HepG2 (cell line): ENCODE results near the gene ANKRD60. TPM values are rescaled to one million over a fixed set of nuclear protein-coding genes. Genes with fewer than 3 reads are reported as not detected.

Experiments
- ARID5B ChIP-seq: IDR thresholded peaks from 2 replicates; pipeline ENCODE4 v1.4.0; 2020; ENCODE audit warnings: mild to moderate bottlenecking, missing genetic modification reagents
- GATAD1 ChIP-seq: IDR thresholded peaks from 2 replicates; pipeline ENCODE4 v1.6.1; 2016; ENCODE audit warnings: missing genetic modification reagents, missing compliant biosample characterization
- HES4 ChIP-seq: sonication (generic); formaldehyde crosslinking; IDR thresholded peaks from 2 replicates; pipeline ENCODE4 v1.9.0; 2021; ENCODE audit warnings: mild to moderate bottlenecking, missing genetic modification reagents, borderline replicate concordance
- HNRNPLL ChIP-seq: fragments of 200-400 bp; formaldehyde crosslinking; IDR thresholded peaks from 2 replicates; pipeline ENCODE4 v1.6.1; 2017; ENCODE audit warnings: mild to moderate bottlenecking, low read depth, low read length; ENCODE audit not compliant: poor library complexity, severe bottlenecking
- MAFG ChIP-seq: sonication (generic); formaldehyde crosslinking; IDR thresholded peaks from 2 replicates; pipeline ENCODE4 v1.5.1; 2020; ENCODE audit warnings: mild to moderate bottlenecking, missing genetic modification reagents
- NR2C2 ChIP-seq: sonication (generic); formaldehyde crosslinking; IDR thresholded peaks from 2 replicates; pipeline ENCODE4 v1.4.0; 2020; ENCODE audit warnings: missing genetic modification reagents, mild to moderate bottlenecking, moderate library complexity, borderline replicate concordance
- POLR2A ChIP-seq, 2 experiments: IDR thresholded peaks; 2 replicates each; pipeline ENCODE4 v1.6.1; 2011; ENCODE audit warnings: low read depth in 2 of 2, low read length in 2 of 2, mild to moderate bottlenecking in 1 of 2, moderate library complexity in 1 of 2; ENCODE audit not compliant: insufficient read depth in 1 of 2
- TAF1 ChIP-seq: sonication (generic); formaldehyde crosslinking; IDR thresholded peaks from 2 replicates; pipeline ENCODE4 v1.4.0; 2020; ENCODE audit warnings: missing genetic modification reagents
- THAP7 ChIP-seq: sonication (generic); formaldehyde crosslinking; IDR thresholded peaks from 2 replicates; pipeline ENCODE4 v1.8.1; 2023; ENCODE audit warnings: mild to moderate bottlenecking, missing genetic modification reagents
- WIZ ChIP-seq: sonication (generic); formaldehyde crosslinking; IDR thresholded peaks from 2 replicates; pipeline ENCODE4 v1.5.1; 2020; ENCODE audit warnings: mild to moderate bottlenecking, missing genetic modification reagents
- ZKSCAN8 ChIP-seq: IDR thresholded peaks from 2 replicates; pipeline ENCODE4 v1.6.1; 2016; ENCODE audit warnings: borderline replicate concordance, missing genetic modification reagents, missing compliant biosample characterization
- ZNF20 ChIP-seq: sonication (generic); formaldehyde crosslinking; IDR thresholded peaks from 2 replicates; pipeline ENCODE4 v1.4.0; 2020; ENCODE audit warnings: mild to moderate bottlenecking, moderate library complexity, missing genetic modification reagents
- ZNF232 ChIP-seq: sonication (generic); formaldehyde crosslinking; IDR thresholded peaks from 2 replicates; pipeline ENCODE4 v1.4.0; 2020; ENCODE audit warnings: missing genetic modification reagents, borderline replicate concordance
- ZNF343 ChIP-seq: sonication (generic); formaldehyde crosslinking; IDR thresholded peaks from 2 replicates; pipeline ENCODE4 v1.4.0; 2020; ENCODE audit warnings: mild to moderate bottlenecking, missing genetic modification reagents
- ZNF451 ChIP-seq: sonication (generic); formaldehyde crosslinking; IDR thresholded peaks from 2 replicates; pipeline ENCODE4 v1.5.0; 2020; ENCODE audit warnings: mild to moderate bottlenecking, missing genetic modification reagents
- ZNF639 ChIP-seq: conservative IDR thresholded peaks from 2 replicates; pipeline ENCODE4 v1.6.1; 2018; ENCODE audit warnings: missing genetic modification reagents
- ZNF777 ChIP-seq: sonication (generic); formaldehyde crosslinking; IDR thresholded peaks from 2 replicates; pipeline ENCODE4 v1.4.0; 2020; ENCODE audit warnings: missing genetic modification reagents
- polyA plus RNA-seq, 8 experiments: library from polyadenylated mRNA; depleted of rRNA in 3 of 8; stranded (reverse) in 7 of 8; unstranded in 1 of 8; fragments of >200 nt; fragmentation: Illumina TruSeq in 4 of 8; extraction: Trizol in 4 of 8; gene quantifications; 2 replicates each; pipeline versions ENCODE4 v1.2.1 to v1.2.3, GENCODE V29; 2011 to 2016; ENCODE audit warnings: low read depth in 4 of 8, missing spikeins in 1 of 8, mixed read lengths in 1 of 8; ENCODE audit not compliant: insufficient read depth in 1 of 8
- total RNA-seq, 5 experiments: library from RNA; depleted of rRNA; stranded (reverse); fragments of >200 nt; fragmentation: Illumina TruSeq; extraction: Trizol; gene quantifications; 2 replicates each; pipeline ENCODE4 v1.2.3, GENCODE V29; 2016; ENCODE audit warnings: low read depth in 1 of 5
- TF ChIP-seq, protein P1 (sequence below): sonication (generic); formaldehyde crosslinking; IDR thresholded peaks from 2 replicates; pipeline ENCODE4 v1.5.0; 2020; ENCODE audit warnings: missing genetic modification reagents
- TF ChIP-seq, protein P2 (sequence below): fragments of 450-650 bp; IDR thresholded peaks from 2 replicates; pipeline ENCODE4 v1.6.1; 2016
- TF ChIP-seq, protein P3 (sequence below): sonication (generic); formaldehyde crosslinking; conservative IDR thresholded peaks from 2 replicates; pipeline ENCODE4 v1.4.0; 2020; ENCODE audit warnings: missing genetic modification reagents

Gene ANKRD60
- total and polyA plus RNA-seq, 2 of the 13 experiments (the other 11 are each of a cell fraction or from before 2014, with no cell fraction given), result not detected

- TF ChIP-seq, protein P1, sequence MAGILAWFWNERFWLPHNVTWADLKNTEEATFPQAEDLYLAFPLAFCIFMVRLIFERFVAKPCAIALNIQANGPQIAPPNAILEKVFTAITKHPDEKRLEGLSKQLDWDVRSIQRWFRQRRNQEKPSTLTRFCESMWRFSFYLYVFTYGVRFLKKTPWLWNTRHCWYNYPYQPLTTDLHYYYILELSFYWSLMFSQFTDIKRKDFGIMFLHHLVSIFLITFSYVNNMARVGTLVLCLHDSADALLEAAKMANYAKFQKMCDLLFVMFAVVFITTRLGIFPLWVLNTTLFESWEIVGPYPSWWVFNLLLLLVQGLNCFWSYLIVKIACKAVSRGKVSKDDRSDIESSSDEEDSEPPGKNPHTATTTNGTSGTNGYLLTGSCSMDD (CRISPR knock-in tag), result no peak
- peak; percentile 74; the same call in 1 of the 2 replicates for TF ChIP-seq ZNF451
- peak; percentile 39 for TF ChIP-seq HNRNPLL
- TF ChIP-seq ARID5B, result no peak
- no peak for TF ChIP-seq MAFG
- TF ChIP-seq GATAD1 (CRISPR knock-in tag), result 0 out of 2 replicates have a peak, but pooled peaks have one; percentile 23
- TF ChIP-seq ZNF777 (CRISPR knock-in tag), result no peak
- TF ChIP-seq, protein P2, sequence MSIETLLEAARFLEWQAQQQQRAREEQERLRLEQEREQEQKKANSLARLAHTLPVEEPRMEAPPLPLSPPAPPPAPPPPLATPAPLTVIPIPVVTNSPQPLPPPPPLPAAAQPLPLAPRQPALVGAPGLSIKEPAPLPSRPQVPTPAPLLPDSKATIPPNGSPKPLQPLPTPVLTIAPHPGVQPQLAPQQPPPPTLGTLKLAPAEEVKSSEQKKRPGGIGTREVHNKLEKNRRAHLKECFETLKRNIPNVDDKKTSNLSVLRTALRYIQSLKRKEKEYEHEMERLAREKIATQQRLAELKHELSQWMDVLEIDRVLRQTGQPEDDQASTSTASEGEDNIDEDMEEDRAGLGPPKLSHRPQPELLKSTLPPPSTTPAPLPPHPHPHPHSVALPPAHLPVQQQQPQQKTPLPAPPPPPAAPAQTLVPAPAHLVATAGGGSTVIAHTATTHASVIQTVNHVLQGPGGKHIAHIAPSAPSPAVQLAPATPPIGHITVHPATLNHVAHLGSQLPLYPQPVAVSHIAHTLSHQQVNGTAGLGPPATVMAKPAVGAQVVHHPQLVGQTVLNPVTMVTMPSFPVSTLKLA, result no peak
- TF ChIP-seq THAP7 (CRISPR knock-in tag), result no peak
- TF ChIP-seq ZNF232 (CRISPR knock-in tag), result no peak
- no peak for TF ChIP-seq ZNF20 (CRISPR knock-in tag)
- TF ChIP-seq, protein P3, sequence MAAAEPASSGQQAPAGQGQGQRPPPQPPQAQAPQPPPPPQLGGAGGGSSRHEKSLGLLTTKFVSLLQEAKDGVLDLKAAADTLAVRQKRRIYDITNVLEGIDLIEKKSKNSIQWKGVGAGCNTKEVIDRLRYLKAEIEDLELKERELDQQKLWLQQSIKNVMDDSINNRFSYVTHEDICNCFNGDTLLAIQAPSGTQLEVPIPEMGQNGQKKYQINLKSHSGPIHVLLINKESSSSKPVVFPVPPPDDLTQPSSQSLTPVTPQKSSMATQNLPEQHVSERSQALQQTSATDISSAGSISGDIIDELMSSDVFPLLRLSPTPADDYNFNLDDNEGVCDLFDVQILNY, result peak; percentile 46; the same call in 1 of the 2 replicates
- peak; percentile 58; the same call in 1 of the 2 replicates for TF ChIP-seq ZNF639 (CRISPR knock-in tag)
- no peak for TF ChIP-seq ZNF343 (CRISPR knock-in tag)
- TF ChIP-seq POLR2A (IDR thresholded peaks at IDR 0.05; ENCODE audit: insufficient read depth in 1 of 2, low read depth in 2 of 2, low read length in 2 of 2), result no peak
- peak; percentile 65; the same call in 1 of the 2 replicates for TF ChIP-seq WIZ (CRISPR knock-in tag)
- 0 out of 2 replicates have a peak, but pooled peaks have one; percentile 39 for TF ChIP-seq ZKSCAN8
- no peak for TF ChIP-seq TAF1 (CRISPR knock-in tag)
- TF ChIP-seq NR2C2 (CRISPR knock-in tag), result peak; percentile 30
- 0 out of 2 replicates have a peak, but pooled peaks have one; percentile 46 for TF ChIP-seq HES4
Measured at GRCh38 chr20:58179432-58180099, 48.9 kb downstream of the ANKRD60 start (continued).
